Measurements from ENCODE around the gene ACMSD. TPM values are rescaled to one million over a fixed set of nuclear protein-coding genes. Genes with fewer than 3 reads are reported as not detected.

ACMSD gene
- total RNA-seq = not detected

GRCh38 chr2:134838143-134838620 lies at the start of gene ACMSD:
ACMSD (plus strand) TSS chr2:134838616; CDS start chr2:134838683, 67 bp downstream.
- H3K4me3 ChIP-seq = no peak within 1 kb of the TSS
- H3K27ac ChIP-seq = no peak within 1 kb of the TSS
- no peaks in the 10 kb centered on the region for H3K36me3 ChIP-seq
- H3K9me3 ChIP-seq = peaks cover 0 to 26% (median 0%) of the 10 kb centered on the region in 4 donors
- no peak for DNase-seq (ENCODE audit: low spot score in 2 of 2)
- TF ChIP-seq EP300 (IDR thresholded peaks at IDR 0.05) (no peak), CTCF (IDR thresholded peaks at IDR 0.05) (no peak), POLR2A (IDR thresholded peaks at IDR 0.05) (no peak)
- H3K27me3 ChIP-seq = no peaks in the 10 kb centered on the region
- no peaks in the 10 kb centered on the region for H3K4me1 ChIP-seq

GRCh38 chr2:134790487-134790886 lies 47.9 kb upstream of the ACMSD start:
- no peaks in the 10 kb centered on the region for H3K36me3 ChIP-seq
- H3K4me3 ChIP-seq = no peak overlapping the region
- no peak for DNase-seq (ENCODE audit: low spot score in 2 of 2)
- no peaks in the 10 kb centered on the region for H3K4me1 ChIP-seq
- WGBS, 2 donors = 90 to 91% methylated on average over 3 of the region's 3 CpGs
- H3K27me3 ChIP-seq = no peaks in the 10 kb centered on the region
- no peak for TF ChIP-seq POLR2A (IDR thresholded peaks at IDR 0.05)
- H3K9me3 ChIP-seq = peaks cover 0 to 4% (median 0%) of the 10 kb centered on the region in 4 donors
- H3K27ac ChIP-seq = no peak overlapping the region

- H3K9me3 ChIP-seq = peaks cover 0 to under 1% (median 0%) of the 10 kb centered on the region in 4 donors
- H3K4me1 ChIP-seq = no peaks in the 10 kb centered on the region
- 68 to 78% methylated on average over 3 of the region's 3 CpGs for WGBS, 2 donors
- no peaks in the 10 kb centered on the region for H3K36me3 ChIP-seq
- no peak for DNase-seq (ENCODE audit: low spot score in 2 of 2)
- TF ChIP-seq POLR2A (IDR thresholded peaks at IDR 0.05) (no peak), EP300 (IDR thresholded peaks at IDR 0.05) (no peak), CTCF (IDR thresholded peaks at IDR 0.05) (no peak)
- H3K27ac ChIP-seq = no peak overlapping the region
- no peak overlapping the region for H3K4me3 ChIP-seq
- H3K27me3 ChIP-seq = no peaks in the 10 kb centered on the region
Measured at GRCh38 chr2:134791616-134792015, 46.8 kb upstream of the ACMSD start.

GRCh38 chr2:134792186-134792585 lies 46.2 kb upstream of the ACMSD start:
- Histone ChIP-seq H3K4me3 (no peak overlapping the region), H3K9me3 (no peaks in the 10 kb centered on the region), H3K4me1 (no peaks in the 10 kb centered on the region), H3K27me3 (no peaks in the 10 kb centered on the region), H3K36me3 (no peaks in the 10 kb centered on the region), H3K27ac (no peak overlapping the region)
- 78 to 84% methylated on average over 4 of the region's 4 CpGs for WGBS, 2 donors
- no peak for TF ChIP-seq CTCF (IDR thresholded peaks at IDR 0.05)
- no peak for TF ChIP-seq EP300 (IDR thresholded peaks at IDR 0.05)
- TF ChIP-seq POLR2A (IDR thresholded peaks at IDR 0.05) = no peak
- DNase-seq (ENCODE audit: low spot score in 2 of 2) = no peak

- DNase-seq (ENCODE audit: low spot score in 2 of 2) = no peak
- Histone ChIP-seq H3K4me1 (no peaks in the 10 kb centered on the region), H3K27me3 (no peaks in the 10 kb centered on the region), H3K27ac (no peak overlapping the region), H3K9me3 (no peaks in the 10 kb centered on the region), H3K36me3 (no peaks in the 10 kb centered on the region), H3K4me3 (no peak overlapping the region)
- no peak for TF ChIP-seq EP300 (IDR thresholded peaks at IDR 0.05)
- TF ChIP-seq CTCF (IDR thresholded peaks at IDR 0.05) = no peak
- no peak for TF ChIP-seq POLR2A (IDR thresholded peaks at IDR 0.05)
- WGBS, 2 donors = 88 to 90% methylated on average over 4 of the region's 4 CpGs
Measured at GRCh38 chr2:134795765-134796164, 42.7 kb upstream of the ACMSD start.

- WGBS, 2 donors = 47 to 67% methylated on average over 2 of the region's 2 CpGs
- no peaks in the 10 kb centered on the region for H3K27me3 ChIP-seq
- H3K4me3 ChIP-seq = no peak overlapping the region
- no peaks in the 10 kb centered on the region for H3K4me1 ChIP-seq
- H3K27ac ChIP-seq = no peak overlapping the region
- no peaks in the 10 kb centered on the region for H3K9me3 ChIP-seq
- DNase-seq (ENCODE audit: low spot score in 2 of 2) = no peak
- TF ChIP-seq CTCF (IDR thresholded peaks at IDR 0.05) (no peak), POLR2A (IDR thresholded peaks at IDR 0.05) (no peak), EP300 (IDR thresholded peaks at IDR 0.05) (no peak)
- H3K36me3 ChIP-seq = no peaks in the 10 kb centered on the region
Measured at GRCh38 chr2:134796373-134796772, 42.0 kb upstream of the ACMSD start.

All from tibial nerve (tissue), 4 donors.